ENCODE results near the gene SPCS1.

The SPCS1 gene

DNA sequence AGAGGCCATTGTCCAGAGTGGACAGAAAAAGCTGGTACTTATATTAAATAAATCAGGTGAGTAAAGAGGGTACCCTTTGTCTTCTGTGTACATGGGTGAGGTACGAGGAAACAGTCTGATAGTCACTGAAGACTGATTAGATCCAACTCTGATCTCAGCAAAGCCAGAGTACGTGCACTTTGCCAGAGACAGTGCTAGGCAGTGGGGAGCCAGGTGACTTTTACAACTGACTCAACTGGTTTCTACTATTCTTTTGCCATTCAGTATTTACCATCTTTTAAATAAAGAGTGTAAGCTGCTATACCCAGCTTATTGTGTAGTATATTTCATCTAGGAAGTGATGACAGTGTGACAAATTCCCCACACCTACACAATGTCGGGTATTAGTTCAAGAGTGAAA lies 16.8 kb upstream of the SPCS1 start:
- Histone ChIP-seq H3K4ac (ENCODE audit: low read depth, low read length) (no peak overlapping the region), H3K18ac (ENCODE audit: low read length) (no peak overlapping the region), H2AFZ (ENCODE audit: insufficient read depth, low read length, poor library complexity) (no peak overlapping the region), H4K8ac (ENCODE audit: low read depth, low read length) (no peak overlapping the region), H3K79me1 (ENCODE audit: low read length) (peaks cover 7% of the 10 kb centered on the region), H3K9ac (ENCODE audit: low read length) (peak overlapping the region; percentile 63), H2BK12ac (ENCODE audit: low read length) (no peak overlapping the region), H3K9me3 (ENCODE audit: insufficient read depth, low read depth, low read length) (no peaks in the 10 kb centered on the region), H3K79me2 (ENCODE audit: control insufficient read depth, insufficient read depth, low read length, poor library complexity) (peaks cover 10% of the 10 kb centered on the region), H3K27ac (ENCODE audit: low read depth, low read length) (no peak overlapping the region), H3K14ac (ENCODE audit: low read length) (no peak overlapping the region), H2BK5ac (ENCODE audit: low read depth, low read length, poor library complexity) (no peak overlapping the region), H2AK5ac (ENCODE audit: low read length) (no peak overlapping the region), H3K27me3 (ENCODE audit: insufficient read depth, low read length) (no peaks in the 10 kb centered on the region), H3K23ac (ENCODE audit: low read length) (no peak overlapping the region), H3K4me3 (ENCODE audit: low read depth, low read length) (no peak overlapping the region), H2BK120ac (ENCODE audit: insufficient read depth, low read length, poor library complexity) (no peak overlapping the region), H3K4me1 (ENCODE audit: control insufficient read depth in 1 of 2, insufficient read depth in 2 of 2, low read length in 2 of 2) (peaks cover 0 to 2% of the 10 kb centered on the region in 2 experiments), H3K4me2 (ENCODE audit: low read length) (no peak overlapping the region), H4K91ac (ENCODE audit: low read depth, low read length) (no peak overlapping the region), H4K12ac (ENCODE audit: low read depth, low read length) (no peak overlapping the region), H3K36me3 (ENCODE audit: control insufficient read depth in 1 of 2, insufficient read depth in 2 of 2, low read length in 2 of 2) (peaks cover 27 to 53% of the 10 kb centered on the region in 2 experiments)
- DNase-seq = no peak
- WGBS (ENCODE audit: extremely low coverage, insufficient coverage, insufficient read length) = no CpG with 5 or more reads among the region's 3 CpGs

DNA sequence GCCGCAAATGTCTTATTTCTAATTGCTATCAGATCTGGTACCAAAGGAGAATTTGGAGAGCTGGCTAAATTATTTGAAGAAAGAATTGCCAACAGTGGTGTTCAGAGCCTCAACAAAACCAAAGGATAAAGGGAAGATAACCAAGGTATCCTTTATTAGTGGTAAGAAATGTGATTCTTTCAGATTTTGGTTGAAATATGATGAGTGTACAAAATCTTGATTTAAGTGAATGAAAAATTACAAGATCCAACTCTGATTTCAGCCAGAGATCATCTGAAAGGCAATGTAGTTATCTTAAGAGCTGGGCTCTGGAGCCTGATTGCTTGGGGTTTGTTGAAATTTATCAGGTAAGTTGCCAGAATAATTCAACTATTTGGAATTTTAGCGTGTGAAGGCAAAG lies 15.3 kb upstream of the SPCS1 start:
- H2AFZ ChIP-seq (ENCODE audit: insufficient read depth, low read length, poor library complexity) = no peak overlapping the region
- H3K27ac ChIP-seq (ENCODE audit: low read depth, low read length) = no peak overlapping the region
- H3K14ac ChIP-seq (ENCODE audit: low read length) = no peak overlapping the region
- no peaks in the 10 kb centered on the region for H3K27me3 ChIP-seq (ENCODE audit: insufficient read depth, low read length)
- no peak overlapping the region for H2BK12ac ChIP-seq (ENCODE audit: low read length)
- H4K12ac ChIP-seq (ENCODE audit: low read depth, low read length) = no peak overlapping the region
- no peak overlapping the region for H3K4me3 ChIP-seq (ENCODE audit: low read depth, low read length)
- H3K4me1 ChIP-seq (ENCODE audit: control insufficient read depth in 1 of 2, insufficient read depth in 2 of 2, low read length in 2 of 2) = peaks cover 0 to 2% of the 10 kb centered on the region in 2 experiments
- H3K4ac ChIP-seq (ENCODE audit: low read depth, low read length) = no peak overlapping the region
- no peak overlapping the region for H4K91ac ChIP-seq (ENCODE audit: low read depth, low read length)
- no peak overlapping the region for H3K18ac ChIP-seq (ENCODE audit: low read length)
- H2BK5ac ChIP-seq (ENCODE audit: low read depth, low read length, poor library complexity) = no peak overlapping the region
- H3K36me3 ChIP-seq (ENCODE audit: control insufficient read depth in 1 of 2, insufficient read depth in 2 of 2, low read length in 2 of 2) = peaks cover 27 to 61% of the 10 kb centered on the region in 2 experiments
- H3K9ac ChIP-seq (ENCODE audit: low read length) = no peak overlapping the region
- H3K23ac ChIP-seq (ENCODE audit: low read length) = no peak overlapping the region
- H3K79me1 ChIP-seq (ENCODE audit: low read length) = peaks cover 6% of the 10 kb centered on the region
- peaks cover 8% of the 10 kb centered on the region for H3K79me2 ChIP-seq (ENCODE audit: control insufficient read depth, insufficient read depth, low read length, poor library complexity)
- no peak overlapping the region for H2AK5ac ChIP-seq (ENCODE audit: low read length)
- WGBS (ENCODE audit: extremely low coverage, insufficient coverage, insufficient read length) = no CpG with 5 or more reads among the region's 2 CpGs
- H3K4me2 ChIP-seq (ENCODE audit: low read length) = no peak overlapping the region
- no peak for DNase-seq
- H3K9me3 ChIP-seq (ENCODE audit: insufficient read depth, low read depth, low read length) = no peaks in the 10 kb centered on the region
- no peak overlapping the region for H2BK120ac ChIP-seq (ENCODE audit: insufficient read depth, low read length, poor library complexity)
- no peak overlapping the region for H4K8ac ChIP-seq (ENCODE audit: low read depth, low read length)

DNA sequence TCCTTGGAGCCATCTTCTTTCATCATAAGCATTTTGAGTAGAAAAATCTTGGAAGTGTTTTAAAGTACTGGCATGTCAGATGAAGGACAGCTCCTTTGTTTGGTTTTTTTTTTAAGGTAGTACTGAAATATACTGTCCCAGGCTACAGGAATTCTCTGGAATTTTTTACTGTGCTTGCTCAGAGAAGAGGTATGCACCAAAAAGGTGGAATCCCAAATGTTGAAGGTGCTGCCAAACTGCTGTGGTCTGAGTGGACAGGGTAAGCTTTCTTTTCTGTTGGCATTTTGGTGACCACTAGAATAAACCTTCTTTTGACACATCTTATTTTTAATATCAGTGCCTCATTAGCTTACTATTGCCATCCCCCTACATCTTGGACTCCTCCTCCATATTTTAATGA lies 12.8 kb upstream of the SPCS1 start:
- no peak overlapping the region for H3K9ac ChIP-seq (ENCODE audit: low read length)
- H3K18ac ChIP-seq (ENCODE audit: low read length) = no peak overlapping the region
- H3K23ac ChIP-seq (ENCODE audit: low read length) = no peak overlapping the region
- no peaks in the 10 kb centered on the region for H3K79me2 ChIP-seq (ENCODE audit: control insufficient read depth, insufficient read depth, low read length, poor library complexity)
- no peak overlapping the region for H3K14ac ChIP-seq (ENCODE audit: low read length)
- no peak overlapping the region for H4K91ac ChIP-seq (ENCODE audit: low read depth, low read length)
- H3K27me3 ChIP-seq (ENCODE audit: insufficient read depth, low read length) = no peaks in the 10 kb centered on the region
- no peaks in the 10 kb centered on the region for H3K4me1 ChIP-seq (ENCODE audit: control insufficient read depth in 1 of 2, insufficient read depth in 2 of 2, low read length in 2 of 2)
- H3K27ac ChIP-seq (ENCODE audit: low read depth, low read length) = no peak overlapping the region
- H3K4me2 ChIP-seq (ENCODE audit: low read length) = no peak overlapping the region
- H4K12ac ChIP-seq (ENCODE audit: low read depth, low read length) = no peak overlapping the region
- no peak overlapping the region for H3K4ac ChIP-seq (ENCODE audit: low read depth, low read length)
- no peak overlapping the region for H3K4me3 ChIP-seq (ENCODE audit: low read depth, low read length)
- no peaks in the 10 kb centered on the region for H3K9me3 ChIP-seq (ENCODE audit: insufficient read depth, low read depth, low read length)
- peak; percentile 14 to 57 for DNase-seq
- no peak overlapping the region for H4K8ac ChIP-seq (ENCODE audit: low read depth, low read length)
- no peaks in the 10 kb centered on the region for H3K79me1 ChIP-seq (ENCODE audit: low read length)
- H2BK12ac ChIP-seq (ENCODE audit: low read length) = no peak overlapping the region
- H3K36me3 ChIP-seq (ENCODE audit: control insufficient read depth in 1 of 2, insufficient read depth in 2 of 2, low read length in 2 of 2) = peaks cover 25 to 70% of the 10 kb centered on the region in 2 experiments
- H2AK5ac ChIP-seq (ENCODE audit: low read length) = no peak overlapping the region
- H2BK5ac ChIP-seq (ENCODE audit: low read depth, low read length, poor library complexity) = no peak overlapping the region
- no peak overlapping the region for H2BK120ac ChIP-seq (ENCODE audit: insufficient read depth, low read length, poor library complexity)
- no peak overlapping the region for H2AFZ ChIP-seq (ENCODE audit: insufficient read depth, low read length, poor library complexity)

- H3K27me3 ChIP-seq (ENCODE audit: insufficient read depth, low read length) = no peaks in the 10 kb centered on the region
- H3K4me2 ChIP-seq (ENCODE audit: low read length) = no peak overlapping the region
- no peak overlapping the region for H3K4me3 ChIP-seq (ENCODE audit: low read depth, low read length)
- H2BK120ac ChIP-seq (ENCODE audit: insufficient read depth, low read length, poor library complexity) = no peak overlapping the region
- H2BK12ac ChIP-seq (ENCODE audit: low read length) = no peak overlapping the region
- no peak overlapping the region for H4K8ac ChIP-seq (ENCODE audit: low read depth, low read length)
- H3K9me3 ChIP-seq (ENCODE audit: insufficient read depth, low read depth, low read length) = no peaks in the 10 kb centered on the region
- H3K79me1 ChIP-seq (ENCODE audit: low read length) = no peaks in the 10 kb centered on the region
- no peak overlapping the region for H2AFZ ChIP-seq (ENCODE audit: insufficient read depth, low read length, poor library complexity)
- WGBS (ENCODE audit: extremely low coverage, insufficient coverage, insufficient read length) = no CpG with 5 or more reads among the region's 7 CpGs
- no peak overlapping the region for H3K27ac ChIP-seq (ENCODE audit: low read depth, low read length)
- H3K23ac ChIP-seq (ENCODE audit: low read length) = no peak overlapping the region
- H3K36me3 ChIP-seq (ENCODE audit: control insufficient read depth in 1 of 2, insufficient read depth in 2 of 2, low read length in 2 of 2) = peaks cover 20 to 58% of the 10 kb centered on the region in 2 experiments
- no peak for DNase-seq
- H3K18ac ChIP-seq (ENCODE audit: low read length) = no peak overlapping the region
- H4K12ac ChIP-seq (ENCODE audit: low read depth, low read length) = no peak overlapping the region
- no peak overlapping the region for H2AK5ac ChIP-seq (ENCODE audit: low read length)
- H3K79me2 ChIP-seq (ENCODE audit: control insufficient read depth, insufficient read depth, low read length, poor library complexity) = no peaks in the 10 kb centered on the region
- no peak overlapping the region for H4K91ac ChIP-seq (ENCODE audit: low read depth, low read length)
- H3K4ac ChIP-seq (ENCODE audit: low read depth, low read length) = no peak overlapping the region
- H3K9ac ChIP-seq (ENCODE audit: low read length) = no peak overlapping the region
- H3K14ac ChIP-seq (ENCODE audit: low read length) = no peak overlapping the region
- no peaks in the 10 kb centered on the region for H3K4me1 ChIP-seq (ENCODE audit: control insufficient read depth in 1 of 2, insufficient read depth in 2 of 2, low read length in 2 of 2)
- no peak overlapping the region for H2BK5ac ChIP-seq (ENCODE audit: low read depth, low read length, poor library complexity)
Measured at GRCh38 chr3:52694528-52695189, 11.2 kb upstream of the SPCS1 start.
